Prostate gland (tissue), 2 donors: ENCODE results near the gene SPTBN1.

Experiments used
- CTCF ChIP-seq, 4 experiments: fragments of 200-600 bp in 2 of 4; fragments of 450-650 bp in 2 of 4; sonication (generic) in 2 of 4; IDR thresholded peaks; 1 replicate in 3 of 4; 2 replicates in 1 of 4; pipeline ENCODE4 v1.5.1; 2016 to 2019; ENCODE audit warnings: antibody characterized with exemption in 4 of 4, mild to moderate bottlenecking in 2 of 4, moderate library complexity in 2 of 4
- POLR2A ChIP-seq: fragments of 450-650 bp; IDR thresholded peaks from one replicate; pipeline ENCODE4 v1.6.1; 2016; ENCODE audit warnings: antibody characterized with exemption, mild to moderate bottlenecking

- TF ChIP-seq CTCF (IDR thresholded peaks at IDR 0.05) (no peak), POLR2A (no peak)
These were observed 52.4 kb downstream of the SPTBN1 start for GRCh38 chr2:54508541-54508940.
